Liver (tissue), 3 donors: Measurements from ENCODE around the gene PDCD1.
"Not testable (repeated sequence)": the region's sequence is repeated elsewhere in the genome, so short reads cannot be mapped to it uniquely, and the experiment has no call there.

Experiments
- CTCF ChIP-seq: fragments of 150-350 bp; IDR thresholded peaks from 2 replicates; pipeline ENCODE4 v1.5.1; 2017; ENCODE audit warnings: improper control_type of control experiment, low read depth, low read length; ENCODE audit not compliant: missing input control
- GABPA ChIP-seq, 2 donors: IDR thresholded peaks in 1 of 2; conservative IDR thresholded peaks in 1 of 2; 2 replicates each; pipeline ENCODE4 v1.6.1; 2016; ENCODE audit warnings: antibody characterized with exemption in 2 of 2, mild to moderate bottlenecking in 1 of 2, moderate library complexity in 1 of 2
- JUND ChIP-seq, 2 donors: IDR thresholded peaks; 2 replicates each; pipeline ENCODE4 v1.6.1; 2016; ENCODE audit warnings: antibody characterized with exemption in 2 of 2
- MAX ChIP-seq: IDR thresholded peaks from 2 replicates; pipeline ENCODE4 v1.6.1; 2016; ENCODE audit warnings: antibody characterized with exemption
- RAD21 ChIP-seq, 2 donors: IDR thresholded peaks; 2 replicates each; pipeline ENCODE4 v1.6.1; 2016; ENCODE audit warnings: antibody characterized with exemption in 2 of 2, mild to moderate bottlenecking in 2 of 2
- REST ChIP-seq: IDR thresholded peaks from 2 replicates; pipeline ENCODE4 v1.6.1; 2016; ENCODE audit warnings: antibody characterized with exemption, mild to moderate bottlenecking
- SP1 ChIP-seq: IDR thresholded peaks from 2 replicates; pipeline ENCODE4 v1.6.1; 2018; ENCODE audit warnings: antibody characterized with exemption, mild to moderate bottlenecking
- TAF1 ChIP-seq: conservative IDR thresholded peaks from 2 replicates; pipeline ENCODE4 v1.6.1; 2016; ENCODE audit warnings: antibody characterized with exemption, mild to moderate bottlenecking
- ZBTB33 ChIP-seq: IDR thresholded peaks from 2 replicates; pipeline ENCODE4 v1.6.1; 2016; ENCODE audit warnings: antibody characterized with exemption
- donor health status: healthy.
- donor health status: healthy.

- TF ChIP-seq CTCF; MAX; TAF1; REST; RAD21 (IDR thresholded peaks at IDR 0.05); GABPA (IDR thresholded peaks at IDR 0.05 in 1 of 2, conservative IDR thresholded peaks at IDR 0.05 in 1 of 2); ZBTB33; JUND (IDR thresholded peaks at IDR 0.05); SP1: not testable (repeated sequence)
Measured at GRCh38 chr2:241817821-241818215, 40.9 kb downstream of the PDCD1 start.
